Limb (tissue), 2 donors: Measurements from ENCODE around the gene TMPRSS4.
A peak's percentile ranks its signal among the peaks of the same experiment; 100 is the strongest.
"Not testable (repeated sequence)": the region's sequence is repeated elsewhere in the genome, so short reads cannot be mapped to it uniquely, and the experiment has no call there.

ENCODE experiments used
- DNase-seq, 2 donors: peaks; one replicate each; pipeline ENCODE4 v3.0.0-alpha.2; 2016; ENCODE audit errors: extremely low spot score in 2 of 2

The TMPRSS4 gene

GRCh38 chr11:118055966-118056365 is 20.9 kb upstream of the TMPRSS4 start:
- no peak for DNase-seq

GRCh38 chr11:118056806-118057205 is 20.1 kb upstream of the TMPRSS4 start:
- DNase-seq: no peak

- DNase-seq: peak in 1 of 2 donors; percentile 9
Observed at GRCh38 chr11:118057251-118058145, 19.4 kb upstream of the TMPRSS4 start.

GRCh38 chr11:118058311-118059245 is 18.3 kb upstream of the TMPRSS4 start:
- peak in 1 of 2 donors; percentile 17 for DNase-seq

GRCh38 chr11:118059246-118059940 is 17.5 kb upstream of the TMPRSS4 start:
- no peak for DNase-seq

GRCh38 chr11:118060081-118060661 is 16.7 kb upstream of the TMPRSS4 start:
- no peak for DNase-seq

GRCh38 chr11:118060869-118061268 is 16.0 kb upstream of the TMPRSS4 start:
- DNase-seq: no peak

GRCh38 chr11:118061586-118062125 is 15.2 kb upstream of the TMPRSS4 start:
- no peak for DNase-seq

GRCh38 chr11:118062181-118062580 is 14.7 kb upstream of the TMPRSS4 start:
- DNase-seq: not testable (repeated sequence)

- DNase-seq: not testable (repeated sequence)
Observed at GRCh38 chr11:118062631-118063030, 14.2 kb upstream of the TMPRSS4 start.

- DNase-seq: no peak
Observed at GRCh38 chr11:118064956-118065355, 11.9 kb upstream of the TMPRSS4 start.

- DNase-seq: no peak
Observed at GRCh38 chr11:118065384-118065783, 11.5 kb upstream of the TMPRSS4 start.

GRCh38 chr11:118067006-118067405 is 9.9 kb upstream of the TMPRSS4 start:
- no peak for DNase-seq

GRCh38 chr11:118068206-118068944 is 8.5 kb upstream of the TMPRSS4 start:
- no peak for DNase-seq

GRCh38 chr11:118068945-118069612 is 7.8 kb upstream of the TMPRSS4 start:
- DNase-seq: no peak

- no peak for DNase-seq
Observed at GRCh38 chr11:118071416-118072030, 5.4 kb upstream of the TMPRSS4 start.

GRCh38 chr11:118073554-118073953 is 3.3 kb upstream of the TMPRSS4 start:
- DNase-seq: no peak

GRCh38 chr11:118074091-118074685 is 2.7 kb upstream of the TMPRSS4 start:
- DNase-seq: no peak

- DNase-seq: no peak
Observed at GRCh38 chr11:118074785-118075184, 2.1 kb upstream of the TMPRSS4 start.
